ENCODE measurements around the gene CYP2E1.

DNA sequence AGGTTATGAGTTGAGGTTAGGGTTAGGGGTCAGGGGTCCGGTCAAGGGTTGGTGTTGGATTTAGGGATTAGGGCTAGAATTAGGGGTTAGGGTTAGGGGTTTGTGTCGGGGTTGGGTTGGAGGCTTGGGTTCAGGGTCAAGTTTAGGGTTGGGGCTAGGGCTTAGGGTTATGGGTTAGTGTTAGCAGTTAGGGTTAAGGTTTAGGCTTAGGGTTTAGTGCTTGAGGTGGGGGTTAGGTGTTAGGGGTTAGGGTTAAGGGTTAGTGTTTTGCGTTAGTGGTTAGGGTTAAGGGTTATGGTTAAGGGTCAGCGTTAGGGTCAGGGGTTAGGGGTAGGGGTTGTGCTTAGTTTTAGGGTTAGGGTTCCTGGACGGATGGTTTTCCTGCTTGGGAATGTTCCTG lies 40.0 kb downstream of the CYP2E1 start:
- TF ChIP-seq POLR2A (IDR thresholded peaks at IDR 0.05; ENCODE audit: extremely low read depth, insufficient read length) (no peak), CTCF (IDR thresholded peaks at IDR 0.05; ENCODE audit: low read depth, low read length) (no peak)
